SK-N-MC (cell line): ENCODE data around the gene IL6.

ENCODE experiments used
- EZH2 ChIP-seq: fragments of 200-600 bp; sonication (generic); IDR thresholded peaks from one replicate; pipeline ENCODE4 v1.6.1; 2017; ENCODE audit warnings: antibody characterized with exemption
- POLR2AphosphoS5 ChIP-seq: IDR thresholded peaks from 2 replicates; pipeline ENCODE4 v1.6.1; 2012; ENCODE audit warnings: mild to moderate bottlenecking, low read depth, low read length, borderline replicate concordance

GRCh38 chr7:22730921-22731654 is 4.1 kb downstream of the IL6 start:
- TF ChIP-seq POLR2AphosphoS5 (no peak), EZH2 (no peak)
